Inflammatory macrophage treated with lipopolysaccharide for 4 hours (primary cell): Measurements from ENCODE around the gene RALB.
"Not testable (repeated sequence)": the region's sequence is repeated elsewhere in the genome, so short reads cannot be mapped to it uniquely, and the experiment has no call there.

Experiments used
- DNase-seq: peaks from one replicate; pipeline ENCODE4 v3.0.0-alpha.2; 2020

The RALB gene

DNA sequence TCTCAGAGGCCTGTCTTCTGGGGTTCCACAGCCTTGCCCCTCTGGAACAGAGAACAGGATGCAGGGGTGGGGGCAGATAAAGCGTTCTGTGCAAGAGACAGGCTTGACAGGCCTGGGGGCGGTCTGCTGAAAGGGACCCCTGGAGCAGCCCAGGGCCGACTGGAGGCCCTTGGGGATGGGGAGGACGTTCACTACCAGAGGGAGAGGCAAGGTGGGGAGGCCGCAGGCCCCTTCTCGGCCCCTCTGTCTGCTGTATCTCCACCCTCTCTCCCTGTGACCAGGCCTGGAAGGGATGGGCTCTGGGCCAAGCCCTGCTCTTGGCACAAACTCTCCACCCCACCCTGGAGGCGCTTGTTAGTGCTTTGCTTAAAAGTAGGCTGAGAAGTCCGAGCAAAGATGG, 66.0 kb downstream of the RALB start:
- DNase-seq, result no peak

DNA sequence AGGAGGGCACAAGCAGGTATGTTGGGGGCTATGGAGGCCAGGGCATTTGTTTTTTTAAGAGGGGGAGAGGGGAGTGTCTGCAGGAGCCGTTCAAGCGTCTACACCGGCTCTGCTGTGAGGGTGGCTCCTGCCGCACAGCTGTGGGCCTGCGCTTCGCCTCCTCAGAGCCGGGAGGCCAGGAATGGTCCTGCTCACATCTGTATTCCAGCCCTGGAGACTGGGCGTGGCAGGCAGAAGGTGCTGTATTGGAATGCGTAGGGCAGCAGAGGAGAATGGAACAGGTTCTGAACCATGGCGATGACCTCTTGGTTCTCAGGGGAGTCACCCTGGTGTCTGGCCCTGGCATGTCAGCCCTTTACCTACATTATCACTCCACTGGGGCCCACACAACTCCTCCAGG, 66.5 kb downstream of the RALB start:
- DNase-seq, result no peak

DNA sequence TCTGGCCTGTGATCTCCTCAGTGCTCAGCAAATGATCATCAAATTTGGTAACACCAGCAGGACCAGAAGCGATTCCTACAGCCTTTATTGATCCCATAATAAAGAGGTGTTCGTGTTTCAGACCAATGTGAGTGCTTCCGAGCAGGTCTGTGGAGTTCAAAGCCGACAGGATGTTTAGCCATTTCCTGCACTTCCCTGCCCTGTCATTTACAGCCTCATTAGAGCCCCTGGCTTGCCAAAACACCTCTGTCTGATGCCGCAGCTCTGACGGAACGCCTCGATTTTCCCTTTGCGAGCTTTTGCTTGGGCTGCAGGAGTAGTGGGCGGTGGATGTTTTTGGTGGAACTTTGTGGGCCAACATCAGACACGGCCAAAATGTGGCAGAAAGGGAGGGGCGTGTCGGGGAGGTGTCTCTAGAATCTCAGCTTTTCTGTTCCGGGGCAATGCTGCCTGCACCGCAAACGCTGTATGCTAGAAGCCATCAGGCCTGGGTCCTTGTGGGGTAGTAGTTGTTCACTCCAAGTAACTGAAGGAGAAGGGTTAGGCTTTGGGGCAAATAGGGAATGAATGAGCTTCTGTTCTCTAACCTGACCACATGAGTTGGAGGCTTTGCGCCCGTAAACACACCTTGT, 67.2 kb downstream of the RALB start:
- DNase-seq, result no peak

DNA sequence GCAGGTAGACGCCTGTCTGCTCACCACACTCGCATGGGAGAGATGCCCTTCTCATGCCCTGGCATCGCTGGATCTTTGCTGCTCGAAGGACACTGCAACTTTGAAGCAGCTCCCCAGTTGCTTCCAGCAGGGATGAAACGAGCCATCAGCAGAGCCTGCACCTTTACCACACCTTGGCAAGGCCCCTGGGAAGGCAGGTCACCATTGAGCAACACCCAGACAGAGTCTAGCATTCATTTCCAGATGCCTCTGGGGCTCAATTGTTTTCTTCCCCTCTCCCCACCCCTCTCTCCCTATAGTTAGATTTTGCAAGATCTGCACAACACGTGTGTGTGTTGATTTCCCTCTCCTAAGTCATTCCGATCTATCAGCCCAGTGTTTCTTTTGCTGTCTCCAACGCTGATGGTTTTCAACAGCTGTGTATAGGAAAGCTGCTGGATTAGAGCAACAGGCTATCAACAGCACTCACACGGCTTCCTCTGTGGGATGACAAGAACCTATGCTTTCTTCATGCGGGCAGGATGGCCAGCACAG, 67.7 kb downstream of the RALB start:
- no peak for DNase-seq

DNA sequence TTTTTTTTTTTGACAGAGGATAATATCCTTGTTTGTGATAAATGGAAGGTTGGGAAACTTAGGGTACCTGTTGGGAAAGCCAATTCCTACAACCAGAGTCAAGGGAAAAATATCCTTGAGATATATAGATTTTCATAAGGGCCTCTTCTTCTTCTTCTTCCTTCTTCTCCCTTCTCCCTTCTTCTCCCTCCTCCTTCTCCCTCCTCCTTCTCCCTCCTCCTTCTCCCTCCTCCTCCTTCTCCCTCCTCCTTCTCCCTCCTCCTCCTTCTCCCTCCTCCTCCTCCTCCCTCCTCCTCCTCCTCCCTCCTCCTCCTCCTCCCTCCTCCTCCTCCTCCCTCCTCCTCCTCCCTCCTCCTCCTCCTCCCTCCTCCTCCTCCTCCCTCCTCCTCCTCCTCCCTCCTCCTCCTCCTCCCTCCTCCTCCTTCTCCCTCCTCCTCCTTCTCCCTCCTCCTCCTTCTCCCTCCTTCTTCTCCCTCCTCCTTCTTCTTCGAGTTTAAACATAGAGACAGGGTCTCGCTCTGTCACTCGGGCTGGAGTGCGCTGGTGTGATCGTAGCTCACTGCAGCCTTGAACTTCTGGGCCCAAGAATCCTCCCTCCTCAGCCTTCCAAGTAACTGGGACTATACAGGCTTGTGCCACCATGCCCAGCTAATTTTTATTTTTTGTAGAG, 68.4 kb downstream of the RALB start:
- DNase-seq, result not testable (repeated sequence)

DNA sequence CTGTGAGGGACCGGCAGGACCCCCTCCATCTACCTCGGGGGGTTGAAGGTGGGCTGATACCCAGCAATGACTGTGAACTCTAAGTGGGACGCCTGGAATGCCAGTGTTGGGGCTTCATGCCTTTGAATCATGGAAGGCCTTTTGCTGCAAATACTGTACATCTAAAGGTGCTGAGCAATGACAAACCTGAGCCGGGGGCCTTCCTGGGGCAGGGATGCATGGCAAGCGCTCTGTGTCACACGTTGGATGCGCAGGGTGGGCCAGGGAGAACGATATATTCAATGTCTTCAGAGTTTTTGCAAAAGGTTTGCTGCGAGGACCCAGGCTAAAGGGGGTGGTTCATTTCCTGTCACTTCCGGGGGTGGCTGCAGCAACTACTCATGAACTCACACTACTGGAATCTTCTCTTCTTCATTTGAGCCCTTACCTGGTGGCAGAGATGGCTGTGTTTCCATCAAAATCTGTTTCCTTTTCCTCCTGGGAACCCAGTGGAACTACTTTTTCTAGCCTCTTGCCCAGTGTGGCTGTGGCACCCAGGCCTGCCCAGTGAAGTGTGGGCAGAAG, 69.2 kb downstream of the RALB start:
- DNase-seq, result no peak

DNA sequence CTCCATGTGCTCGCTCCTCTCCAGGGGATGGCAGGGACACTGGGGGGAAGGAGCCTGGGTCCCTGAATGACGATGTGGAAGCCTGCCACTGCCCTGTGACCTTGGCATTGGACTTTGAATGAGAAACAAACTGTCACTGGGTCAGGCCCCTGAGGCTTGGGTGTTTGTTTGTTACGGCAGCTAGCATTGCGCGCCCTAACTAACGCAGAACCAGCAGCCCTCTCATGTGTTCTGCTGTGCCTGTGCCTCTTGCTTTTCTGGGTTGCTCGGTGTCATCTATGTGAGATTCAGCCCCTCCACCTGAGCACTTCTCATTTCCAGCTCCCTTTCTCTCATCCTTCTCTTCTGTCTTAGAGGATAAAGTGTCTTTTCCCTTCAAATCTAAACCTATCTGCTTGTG, 69.7 kb downstream of the RALB start:
- no peak for DNase-seq

DNA sequence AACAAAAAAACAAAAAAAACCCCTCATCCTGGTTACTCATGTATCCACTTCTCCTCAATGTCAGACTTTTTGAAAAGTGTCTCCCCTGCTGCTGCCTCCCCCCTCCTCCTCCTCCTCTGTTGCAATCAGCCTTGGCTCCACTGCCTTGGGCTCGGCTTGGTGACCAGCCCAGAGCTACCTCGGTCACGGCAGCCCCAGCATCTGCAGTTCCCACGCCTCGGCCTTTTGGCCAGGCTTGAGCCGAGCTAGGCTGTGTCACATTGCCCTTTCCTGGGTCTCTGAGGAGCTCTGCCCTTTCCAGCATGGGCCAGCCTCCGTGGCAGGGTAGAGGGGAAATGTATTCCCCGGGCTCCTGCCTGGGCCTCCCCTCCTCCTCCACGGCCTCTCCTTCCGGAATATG, 70.6 kb downstream of the RALB start:
- no peak for DNase-seq

DNA sequence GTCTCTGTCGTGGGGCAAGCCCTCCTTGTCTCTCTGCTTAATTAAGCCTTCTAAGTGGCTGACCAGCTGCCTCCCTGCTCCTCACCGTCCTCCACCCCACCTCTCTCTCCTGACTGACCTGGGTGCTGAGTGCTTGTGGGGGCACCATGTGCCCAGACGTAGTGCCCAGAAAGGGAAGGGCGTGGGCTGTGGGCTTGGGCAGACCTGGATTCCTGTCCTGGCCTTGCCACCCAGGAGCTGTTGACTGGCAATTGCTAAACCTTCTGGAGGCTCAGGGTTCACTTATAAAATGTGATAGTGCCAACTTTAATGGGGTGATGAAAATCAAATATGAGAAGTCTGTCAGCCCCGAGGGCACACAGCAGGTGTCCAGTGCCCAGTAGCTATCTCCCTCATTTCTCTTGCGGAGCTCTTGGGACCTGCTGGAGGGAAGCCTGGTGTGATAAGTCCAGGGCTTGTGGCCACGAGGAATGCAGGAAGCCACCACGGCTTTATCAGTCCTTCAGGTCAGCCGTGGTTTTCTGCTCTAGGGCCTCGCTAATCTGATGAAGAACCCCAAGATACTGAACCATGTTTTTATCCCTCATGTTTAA, 71.3 kb downstream of the RALB start:
- no peak for DNase-seq

DNA sequence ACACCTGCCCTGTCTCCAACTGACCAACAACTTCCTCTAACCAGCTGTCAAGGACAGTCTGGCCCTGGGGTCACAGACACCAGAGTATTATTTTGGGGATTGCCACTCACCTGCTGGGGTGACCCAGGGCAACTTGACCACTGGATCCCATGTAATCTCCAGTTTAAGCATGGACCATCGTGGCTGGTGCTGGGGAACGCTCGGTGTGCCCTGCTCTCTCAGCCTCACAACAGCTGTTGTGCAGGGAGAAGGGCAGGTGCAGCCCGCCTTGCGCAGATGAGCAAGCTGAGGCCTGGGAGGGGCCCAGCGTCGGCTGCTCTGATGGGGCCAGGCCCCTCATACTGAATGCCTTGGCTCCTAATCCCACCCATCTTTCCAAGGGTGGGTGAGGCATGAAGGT, 72.3 kb downstream of the RALB start:
- no peak for DNase-seq

DNA sequence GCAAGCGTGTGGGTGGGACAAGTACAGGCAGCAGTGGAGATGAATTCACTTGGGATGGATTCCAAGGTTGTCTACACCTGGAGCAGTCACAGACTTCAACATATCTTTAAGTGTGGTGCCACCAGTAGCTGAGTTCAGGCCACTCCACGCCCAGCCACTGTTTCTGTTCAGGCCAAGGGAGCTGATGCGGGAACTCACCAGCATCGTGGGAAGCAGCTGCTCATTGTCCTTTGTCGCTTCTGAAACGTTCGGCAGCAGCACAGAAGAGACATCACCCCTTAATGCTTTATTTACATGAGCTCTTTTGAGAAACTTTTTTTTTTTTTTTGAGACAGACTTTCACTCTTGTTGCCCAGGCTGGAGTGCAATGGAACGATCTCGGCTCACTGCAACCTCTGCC, 73.4 kb downstream of the RALB start:
- DNase-seq, result no peak

DNA sequence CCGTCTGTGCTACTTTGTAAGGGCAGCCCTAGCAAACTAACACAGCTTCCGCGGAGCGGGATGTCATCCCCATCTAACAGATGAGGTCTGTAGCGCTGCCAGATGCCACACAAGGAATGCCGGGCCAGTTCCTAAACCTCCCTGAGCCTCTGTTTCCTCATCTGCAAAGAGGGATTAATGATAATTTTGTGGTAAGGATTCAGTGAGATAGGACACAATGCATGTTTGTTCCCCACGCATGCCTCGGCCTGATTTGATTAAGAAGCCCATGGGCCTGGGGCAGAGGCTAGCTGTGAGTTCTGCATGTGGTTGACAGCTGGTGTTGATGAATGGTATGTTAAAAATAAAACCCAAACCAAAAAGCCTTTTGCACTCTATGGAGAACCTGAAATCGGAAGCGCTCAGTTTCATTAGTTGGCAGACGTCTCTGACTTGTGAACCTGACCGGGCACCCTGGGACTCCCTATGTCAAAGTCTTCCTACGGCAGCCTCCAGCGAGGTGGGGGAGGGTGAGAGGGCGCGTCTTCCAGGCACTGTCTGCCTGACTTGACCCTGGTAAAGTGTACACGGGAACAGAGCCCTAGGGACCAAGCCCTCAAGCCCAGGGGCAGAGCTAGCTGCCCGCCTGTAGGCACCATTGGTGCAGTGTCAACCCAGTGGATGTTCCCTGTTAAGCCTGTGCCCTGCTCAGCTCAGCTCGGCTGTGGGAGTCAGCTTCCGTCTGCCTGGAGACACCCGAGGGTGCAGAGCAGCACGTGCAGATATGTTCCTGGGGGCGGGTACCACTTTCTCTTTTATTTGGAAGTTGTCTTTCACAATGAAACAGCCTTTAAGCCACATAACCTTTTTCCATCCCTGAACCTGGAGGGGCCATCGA, 78.5 kb downstream of the RALB start:
- DNase-seq, result no peak

DNA sequence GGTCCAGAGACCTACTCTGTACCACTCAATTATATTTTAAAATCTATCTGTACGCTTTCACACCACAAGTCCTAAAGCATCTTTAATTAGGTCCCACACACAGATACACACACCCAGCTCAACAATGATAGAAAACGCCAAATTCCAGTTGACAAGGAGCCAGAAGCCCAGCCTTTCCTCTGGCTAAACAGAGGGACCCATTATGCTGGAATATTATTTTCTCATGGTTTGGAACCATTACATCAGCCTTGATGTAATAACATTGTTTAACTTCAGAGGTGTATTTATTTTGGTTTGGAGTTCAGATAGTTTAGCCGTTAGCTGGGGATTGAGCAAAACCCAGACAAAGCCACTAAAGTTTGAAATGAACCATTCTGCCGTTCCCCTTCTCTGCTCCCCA, 79.3 kb downstream of the RALB start:
- DNase-seq, result no peak

DNA sequence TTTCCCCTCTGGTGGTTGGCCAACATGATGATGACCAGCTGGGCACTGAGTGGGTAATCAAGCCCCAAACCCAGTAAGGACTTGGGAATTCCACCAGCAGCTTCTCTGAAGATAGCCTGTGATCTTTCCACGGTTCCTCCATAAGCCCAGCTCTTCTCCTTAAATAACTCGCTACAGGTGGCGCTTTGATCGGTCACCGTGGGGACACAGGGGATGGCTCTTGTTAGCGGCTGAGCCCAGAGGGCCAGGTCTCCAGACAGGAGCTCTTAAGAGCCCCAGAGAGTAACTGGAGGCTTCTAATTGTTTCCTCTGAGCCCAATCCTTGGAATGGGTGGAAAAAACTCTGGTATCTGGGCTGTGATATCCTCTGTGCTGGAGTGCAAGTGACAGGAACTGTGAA, 79.7 kb downstream of the RALB start:
- no peak for DNase-seq

DNA sequence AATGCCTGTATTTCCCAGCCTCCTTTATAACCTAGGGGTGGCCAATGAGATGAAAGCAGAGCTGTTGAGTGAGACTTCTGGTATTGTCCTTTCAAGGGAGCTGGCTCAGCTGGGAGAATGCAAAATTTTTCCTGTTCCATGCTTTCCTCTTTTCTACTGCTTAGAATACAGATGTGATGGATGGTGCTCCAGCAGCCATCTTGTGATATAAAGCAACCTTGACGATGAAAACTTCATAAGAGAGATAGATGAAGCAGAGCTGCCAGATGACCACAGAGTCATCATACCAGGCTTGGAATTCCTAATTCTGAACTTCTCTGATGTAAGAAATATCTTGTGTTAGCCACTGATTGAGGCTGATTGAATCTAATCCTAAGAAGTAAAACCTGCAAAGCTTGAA, 81.4 kb downstream of the RALB start:
- DNase-seq, result no peak

DNA sequence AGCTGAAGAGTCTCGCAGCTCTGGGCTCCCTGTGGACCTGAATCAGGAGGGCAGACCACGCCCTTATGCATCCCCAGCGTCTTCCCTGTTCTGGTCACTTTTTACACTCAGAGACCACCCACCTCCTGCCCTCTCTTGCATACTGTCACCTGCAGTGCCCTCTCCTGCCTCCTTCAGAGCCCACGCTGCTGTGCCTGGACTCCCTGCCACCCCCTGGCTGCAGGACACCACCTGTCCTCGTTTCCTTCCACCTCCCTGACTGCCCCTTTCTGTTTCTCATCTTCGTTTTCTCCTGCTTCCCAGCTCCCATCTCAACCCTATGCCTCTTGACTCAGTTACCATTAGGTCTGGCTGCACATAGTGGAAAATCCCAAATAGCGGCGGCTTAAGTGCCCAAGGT, 84.1 kb downstream of the RALB start:
- no peak for DNase-seq

DNA sequence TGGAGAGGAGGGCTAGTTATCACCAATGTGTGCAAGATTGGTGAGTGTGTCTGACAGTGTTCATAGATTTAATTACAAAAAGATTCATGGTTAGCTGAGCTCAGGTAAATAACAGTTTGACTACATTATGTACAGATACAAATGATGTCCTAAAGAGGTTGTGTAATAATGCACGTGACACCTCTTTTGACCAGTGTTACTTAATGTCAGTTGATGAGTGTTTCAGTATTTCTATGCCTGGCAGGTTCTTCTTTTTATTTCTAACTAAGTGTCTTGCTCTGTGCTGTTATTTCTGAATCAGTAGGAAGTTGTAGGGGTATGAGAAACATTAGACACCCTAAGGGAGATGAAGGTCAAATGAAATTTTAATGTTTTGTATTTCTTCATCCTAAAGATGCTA, 85.4 kb downstream of the RALB start:
- peak; percentile 87 for DNase-seq

DNA sequence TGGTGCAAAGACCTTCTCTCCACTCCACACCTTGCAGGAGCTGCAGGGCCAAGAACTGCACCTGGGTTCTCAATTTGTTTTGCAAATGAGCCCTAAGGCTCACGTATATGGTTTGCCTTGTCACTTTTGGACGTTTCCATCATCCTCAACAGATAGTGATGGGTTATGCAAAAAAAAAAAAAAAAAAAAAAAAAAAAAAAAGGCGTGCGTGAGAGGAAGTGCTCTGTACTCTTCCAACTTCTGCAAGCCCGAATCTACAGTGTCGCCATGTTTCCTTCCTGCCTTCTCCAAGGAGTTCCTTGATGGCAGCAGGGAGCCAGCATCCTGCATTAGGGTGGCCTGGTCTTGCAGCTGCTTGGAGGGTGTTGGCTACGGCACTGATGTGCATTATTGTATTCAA, 89.3 kb downstream of the RALB start:
- DNase-seq, result no peak

DNA sequence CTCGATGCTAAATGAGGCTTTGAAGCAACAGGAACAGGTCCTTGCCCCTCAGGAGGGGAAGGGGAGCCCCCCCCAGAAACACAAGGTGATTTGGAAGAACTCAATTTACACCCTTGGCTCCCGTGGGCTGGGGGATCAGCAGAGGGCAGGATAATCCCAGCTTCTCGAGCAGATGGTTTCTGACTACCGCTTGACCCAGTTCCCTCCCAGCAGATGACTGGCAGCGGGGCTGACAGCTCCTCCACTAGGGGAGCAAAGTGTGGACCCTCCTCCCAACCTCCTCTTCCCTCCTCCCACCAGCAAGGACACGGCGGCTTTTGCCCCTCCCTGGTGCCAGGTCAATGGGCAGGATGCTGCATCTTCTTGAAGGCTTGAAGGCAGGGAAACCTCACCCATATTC, 89.8 kb downstream of the RALB start:
- no peak for DNase-seq

DNA sequence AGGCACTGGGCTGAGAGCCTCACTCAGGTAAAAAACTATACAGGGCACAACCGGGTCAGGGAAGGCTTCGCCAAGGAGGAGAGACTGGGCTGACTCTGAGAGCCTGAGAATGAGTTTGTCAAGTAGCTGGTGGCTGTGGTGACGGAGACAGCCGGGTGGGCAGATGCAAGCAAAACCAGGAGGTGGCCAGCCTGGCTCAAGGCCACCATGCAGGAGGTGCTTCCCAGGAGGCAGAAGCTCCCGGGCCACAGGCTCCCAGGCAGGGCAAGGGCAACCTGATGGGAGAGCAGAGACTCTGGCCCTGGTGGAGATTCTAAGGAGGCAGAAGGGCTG, 90.4 kb downstream of the RALB start:
- no peak for DNase-seq

DNA sequence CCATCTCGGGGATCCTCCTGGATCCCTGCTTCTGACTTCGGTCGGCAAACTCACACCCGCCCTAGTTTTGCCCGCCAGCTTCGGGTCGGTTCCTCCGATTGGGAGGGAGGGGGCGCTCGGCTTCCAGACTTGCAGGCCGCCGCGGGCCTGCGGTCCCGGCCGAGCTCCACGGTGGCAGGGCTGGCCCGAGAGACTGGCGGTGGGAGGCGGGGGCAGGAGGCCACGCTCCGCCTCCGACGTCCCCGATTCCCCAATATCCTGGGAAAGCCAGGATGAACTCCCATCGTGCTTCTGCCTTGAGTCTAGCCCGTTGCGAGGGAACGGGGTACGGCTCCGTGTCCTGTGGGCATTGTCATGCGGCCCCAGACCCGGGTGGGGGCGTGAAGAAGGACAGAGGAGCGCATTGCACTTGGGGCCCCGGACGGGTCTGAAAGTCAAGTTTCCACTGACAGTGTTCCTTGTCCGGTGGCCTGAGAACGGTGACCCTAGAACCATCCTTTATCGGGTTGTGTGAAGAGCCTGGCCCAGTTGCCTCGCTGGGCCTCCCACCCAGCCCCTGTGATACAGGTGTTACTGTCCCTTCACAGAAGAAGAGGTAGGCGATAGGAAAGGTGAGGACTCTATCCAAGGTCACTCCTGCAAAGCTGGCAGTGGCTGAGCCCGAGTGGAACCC, 90.9 kb downstream of the RALB start:
- peak; percentile 55 for DNase-seq
